SJCRH30 (cell line): ENCODE data around the gene NT5DC3. TPM values are rescaled to one million over a fixed set of nuclear protein-coding genes. Genes with fewer than 3 reads are reported as not detected.

Source experiments
- DNase-seq, 2 experiments: peaks; one replicate each; pipeline ENCODE4 v3.0.0-alpha.2; 2015 to 2020
- H3K27ac ChIP-seq: fragments of 250-450 bp; sonication (Bioruptor Pico); 2 replicates; pipeline ENCODE4 v1.5.1; 2020; ENCODE audit warnings: mild to moderate bottlenecking, moderate library complexity
- H3K27me3 ChIP-seq: fragments of 250-450 bp; sonication (Bioruptor Pico); 2 replicates; pipeline ENCODE4 v1.5.1; 2020; ENCODE audit warnings: mild to moderate bottlenecking, moderate library complexity
- H3K36me3 ChIP-seq: fragments of 250-450 bp; sonication (Bioruptor Pico); 2 replicates; pipeline ENCODE4 v1.5.1; 2020; ENCODE audit warnings: mild to moderate bottlenecking, moderate library complexity
- H3K4me1 ChIP-seq: fragments of 250-450 bp; sonication (Bioruptor Pico); 2 replicates; pipeline ENCODE4 v1.5.1; 2020; ENCODE audit warnings: mild to moderate bottlenecking, moderate library complexity
- H3K4me3 ChIP-seq: fragments of 250-450 bp; sonication (Bioruptor Pico); 2 replicates; pipeline ENCODE4 v1.5.1; 2020; ENCODE audit warnings: mild to moderate bottlenecking, moderate library complexity
- H3K9me3 ChIP-seq: fragments of 250-450 bp; sonication (Bioruptor Pico); replicated peaks from 2 replicates; pipeline ENCODE4 v1.5.1; 2020; ENCODE audit warnings: mild to moderate bottlenecking, moderate library complexity
- total RNA-seq: library from RNA; depleted of rRNA; stranded (reverse); fragments of >200 nt; shearing (Covaris generic); gene quantifications from 2 replicates; pipeline ENCODE4 v1.2.3, GENCODE V29; 2014; rRNA removed

Gene NT5DC3
- total RNA-seq, 1 experiment from 2014 or later = 14.8 TPM

DNA sequence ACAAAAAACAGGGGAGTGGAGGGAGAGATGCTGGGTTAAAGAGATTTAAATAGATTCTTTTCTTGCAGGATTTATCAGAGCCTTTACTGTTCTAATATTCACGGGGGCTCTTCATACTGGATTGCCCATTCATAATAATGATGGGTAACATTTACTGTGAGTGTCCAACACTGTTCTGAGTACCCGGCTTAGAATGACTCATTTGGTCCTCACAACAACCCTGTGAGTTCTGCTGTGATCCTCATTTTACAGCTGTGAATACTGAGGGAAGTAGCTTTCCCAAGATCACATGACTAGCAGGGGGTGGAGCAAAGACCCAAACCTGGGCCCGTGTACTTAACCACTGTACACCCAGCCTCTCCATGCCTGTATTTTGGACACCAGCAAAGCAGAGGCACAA, 113.4 kb downstream of the NT5DC3 start:
- DNase-seq = no peak
- Histone ChIP-seq H3K36me3 (no peaks in the 10 kb centered on the region), H3K4me3 (no peak overlapping the region), H3K4me1 (no peaks in the 10 kb centered on the region), H3K27me3 (no peaks in the 10 kb centered on the region), H3K27ac (no peak overlapping the region), H3K9me3 (no peaks in the 10 kb centered on the region; the same call in 1 of the 2 replicates)

GRCh38 chr12:103725398-103725797, 115.6 kb downstream of the NT5DC3 start:
- H3K4me3 ChIP-seq = no peak overlapping the region
- H3K36me3 ChIP-seq = no peaks in the 10 kb centered on the region
- H3K9me3 ChIP-seq = no peaks in the 10 kb centered on the region
- no peaks in the 10 kb centered on the region for H3K27me3 ChIP-seq
- H3K4me1 ChIP-seq = no peaks in the 10 kb centered on the region
- DNase-seq = no peak
- H3K27ac ChIP-seq = no peak overlapping the region

Other genes starting within 250 kb of the NT5DC3 start
- 396 and 423 TPM in 2 replicates for gene HSP90B1, start 89.2 kb upstream of the NT5DC3 start, total RNA-seq
- gene TDG, start 124.6 kb upstream of the NT5DC3 start, total RNA-seq = 56.2 and 57.3 TPM in 2 replicates
- gene GLT8D2, start 209.0 kb upstream of the NT5DC3 start, total RNA-seq = 16.7 and 17.9 TPM in 2 replicates
- 10.8 and 16.1 TPM in 2 replicates for gene HCFC2, start 223.3 kb upstream of the NT5DC3 start, total RNA-seq